ENCODE measurements around the gene MYO15A. TPM values are rescaled to one million over a fixed set of nuclear protein-coding genes. Genes with fewer than 3 reads are reported as not detected.
A peak's percentile ranks its signal among the peaks of the same experiment; 100 is the strongest.
"Not testable (repeated sequence)": the region's sequence is repeated elsewhere in the genome, so short reads cannot be mapped to it uniquely, and the experiment has no call there.

MYO15A gene
- total RNA-seq, 2 donors from 2014 or later: 1.0 to 1.2 TPM

DNA sequence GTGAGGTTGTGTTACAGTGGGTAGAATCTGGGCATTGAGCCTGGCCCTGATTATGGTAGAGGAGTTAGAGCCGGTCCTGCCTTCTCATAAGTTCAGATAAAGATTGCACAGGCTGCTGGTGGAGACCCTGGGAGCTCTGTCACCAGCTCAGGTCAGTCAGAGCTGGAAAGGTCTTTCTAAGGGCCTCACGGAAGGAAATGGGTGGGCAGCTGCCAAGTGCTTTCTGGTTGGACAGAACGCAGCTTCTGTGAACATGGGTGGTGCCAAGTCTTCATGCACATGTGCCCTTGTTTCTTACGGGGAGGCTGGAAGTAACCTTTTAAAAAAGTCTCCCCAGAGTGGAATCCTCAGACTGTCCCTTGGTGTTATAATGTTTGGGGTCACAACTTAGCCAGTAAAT, 90.0 kb downstream of the MYO15A start:
- Mint-ChIP-seq H3K9me3 (no peaks in the 10 kb centered on the region), H3K27ac (peak overlapping the region; percentile 63 to 85), H3K36me3 (peaks cover 0 to 4% of the 10 kb centered on the region in 2 donors)
- ATAC-seq: no peak
- DNase-seq (ENCODE audit: low spot score in 2 of 2): no peak

DNA sequence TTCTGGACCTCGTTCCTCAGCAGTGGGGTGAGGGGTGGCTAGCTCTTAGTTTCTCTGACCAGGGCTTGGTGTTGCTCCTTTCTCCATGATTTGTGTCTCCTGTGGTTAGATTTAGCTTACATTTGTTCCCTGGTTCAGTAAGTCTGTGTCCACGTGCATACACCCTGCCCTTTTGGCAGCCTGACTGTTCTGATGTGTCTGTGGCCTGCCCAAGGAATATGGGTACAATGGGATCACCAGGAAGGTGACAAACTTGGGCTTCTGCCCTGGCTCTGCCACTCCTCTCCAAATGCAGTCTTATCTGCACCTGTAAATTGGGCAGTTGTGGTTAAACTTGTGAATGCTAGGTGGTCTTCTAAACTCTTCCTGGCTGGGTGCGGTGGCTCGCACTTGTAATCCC, 92.6 kb downstream of the MYO15A start:
- no peak for ATAC-seq
- H3K27ac Mint-ChIP-seq: peak overlapping the region; percentile 5 to 84
- H3K36me3 Mint-ChIP-seq: no peaks in the 10 kb centered on the region
- no peaks in the 10 kb centered on the region for H3K9me3 Mint-ChIP-seq
- no peak for DNase-seq (ENCODE audit: low spot score in 2 of 2)

GRCh38 chr17:18203308-18203707, 94.8 kb downstream of the MYO15A start:
- Mint-ChIP-seq H3K27ac (peak overlapping the region; percentile 7 to 64), H3K36me3 (no peaks in the 10 kb centered on the region), H3K9me3 (no peaks in the 10 kb centered on the region)
- DNase-seq (ENCODE audit: low spot score in 2 of 2) (no peak), ATAC-seq (no peak)

- DNase-seq (ENCODE audit: low spot score in 2 of 2) (no peak), ATAC-seq (no peak)
- no peaks in the 10 kb centered on the region for H3K36me3 Mint-ChIP-seq
- H3K9me3 Mint-ChIP-seq: no peaks in the 10 kb centered on the region
- peak overlapping the region; percentile 72 to 73 for H3K27ac Mint-ChIP-seq
These were observed 97.3 kb downstream of the MYO15A start for GRCh38 chr17:18205861-18206260.

GRCh38 chr17:18206962-18207361, 98.4 kb downstream of the MYO15A start:
- DNase-seq (ENCODE audit: low spot score in 2 of 2) (no peak), ATAC-seq (no peak)
- Mint-ChIP-seq H3K27ac (peak overlapping the region; percentile 44 to 76), H3K36me3 (no peaks in the 10 kb centered on the region), H3K9me3 (no peaks in the 10 kb centered on the region)

DNA sequence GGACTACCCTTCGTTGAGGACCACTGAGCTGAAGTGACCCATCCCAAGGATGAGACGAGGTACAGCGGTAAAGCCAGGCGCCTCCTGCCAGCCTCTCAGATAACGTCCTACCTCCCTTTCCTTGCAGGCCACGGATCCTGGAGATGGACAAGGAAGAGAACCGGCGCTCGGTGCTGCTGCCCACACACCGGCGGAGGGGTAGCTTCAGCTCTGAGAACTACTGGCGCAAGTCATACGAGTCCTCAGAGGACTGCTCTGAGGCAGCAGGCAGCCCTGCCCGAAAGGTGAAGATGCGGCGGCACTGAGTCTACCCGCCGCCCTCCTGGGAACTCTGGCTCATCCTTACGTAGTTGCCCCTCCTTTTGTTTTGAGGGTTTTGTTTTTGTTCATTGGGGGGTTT, 99.5 kb downstream of the MYO15A start:
- ATAC-seq (no peak), DNase-seq (ENCODE audit: low spot score in 2 of 2) (no peak)
- Mint-ChIP-seq H3K9me3 (no peaks in the 10 kb centered on the region), H3K27ac (peak overlapping the region; percentile 9 to 81), H3K36me3 (no peaks in the 10 kb centered on the region)

DNA sequence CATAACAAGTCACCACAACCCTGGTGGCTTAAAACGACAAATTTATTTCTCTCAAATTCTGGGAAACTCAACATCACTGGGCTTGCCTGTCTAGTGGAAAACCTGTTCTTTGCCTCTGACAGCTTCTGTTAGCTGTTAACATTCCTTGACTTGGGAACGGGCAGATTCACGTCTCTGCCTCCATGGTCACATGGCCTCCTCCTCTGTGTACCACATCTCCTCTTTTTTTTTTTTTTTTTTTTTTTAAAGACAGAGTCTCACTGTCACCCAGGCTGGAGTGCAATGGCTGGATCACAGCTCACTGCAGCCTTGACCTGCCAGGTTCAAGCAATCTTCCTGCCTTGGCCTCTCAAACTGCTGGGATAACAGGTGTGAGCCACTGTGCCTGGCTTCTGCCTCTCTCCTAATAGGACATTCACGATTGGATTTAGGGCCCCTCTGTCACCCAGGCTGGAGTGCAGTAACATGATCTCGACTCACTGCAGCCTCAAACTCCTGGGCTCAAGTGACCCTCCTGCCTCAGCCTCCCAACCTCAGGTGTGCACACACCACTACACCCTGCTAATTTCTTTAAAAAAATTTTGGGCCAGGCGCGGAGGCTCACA, 105.2 kb downstream of the MYO15A start:
- no peak for DNase-seq (ENCODE audit: low spot score in 2 of 2)
- ATAC-seq: no peak
- H3K36me3 Mint-ChIP-seq: no peaks in the 10 kb centered on the region
- no peaks in the 10 kb centered on the region for H3K9me3 Mint-ChIP-seq
- peak overlapping the region in 1 of 2 donors; percentile 14 for H3K27ac Mint-ChIP-seq

DNA sequence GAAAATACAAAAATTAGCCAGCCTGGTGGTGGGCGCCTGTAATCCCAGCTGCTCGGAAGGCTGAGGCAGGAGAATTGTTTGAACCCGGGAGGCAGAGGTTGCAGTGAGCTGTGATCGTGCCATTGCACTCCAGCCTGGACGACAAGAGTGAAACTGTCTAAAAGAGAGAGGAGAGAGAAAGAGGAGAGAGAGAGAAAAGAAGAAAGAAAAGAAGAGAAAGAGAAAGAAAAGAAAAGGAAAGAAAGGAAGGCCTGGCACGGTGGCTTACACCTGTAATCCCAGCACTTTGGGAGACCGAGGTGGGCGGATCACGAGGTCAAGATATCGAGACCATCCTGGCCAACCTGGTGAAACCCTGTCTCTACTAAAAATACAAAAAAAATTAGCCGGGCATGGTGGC, 108.3 kb downstream of the MYO15A start:
- ATAC-seq; DNase-seq (ENCODE audit: low spot score in 2 of 2); H3K9me3 Mint-ChIP-seq; H3K27ac Mint-ChIP-seq; H3K36me3 Mint-ChIP-seq: not testable (repeated sequence)

DNA sequence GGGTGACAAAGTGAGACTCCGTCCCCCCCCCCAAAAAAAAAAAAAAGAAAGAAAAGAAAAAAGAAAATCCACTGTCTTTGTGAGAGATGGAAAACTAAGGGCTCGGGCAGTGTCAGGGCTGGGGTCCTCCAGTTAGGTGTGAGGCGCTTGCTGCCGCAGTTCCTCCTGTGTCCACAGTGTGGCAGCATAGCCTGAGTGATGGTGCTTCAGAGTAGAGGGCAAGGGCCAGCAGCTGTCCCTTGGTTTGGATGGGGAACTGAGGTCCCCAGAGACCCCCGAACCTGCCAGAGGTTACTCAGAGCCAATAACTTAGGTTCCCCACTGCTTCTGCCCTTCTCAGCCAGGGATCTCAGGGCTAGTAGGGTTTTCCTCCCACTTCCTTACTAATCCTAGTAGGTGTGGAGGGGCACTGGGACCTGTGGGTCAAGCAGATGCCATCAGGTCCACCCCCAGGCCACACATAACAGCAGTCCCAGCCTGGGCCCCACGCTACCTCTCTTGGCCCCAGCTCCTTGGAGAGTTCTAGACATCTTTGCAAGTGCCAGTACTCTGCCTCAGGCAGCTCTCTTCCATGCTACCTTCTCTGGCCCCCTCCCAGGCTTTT, 109.0 kb downstream of the MYO15A start:
- Mint-ChIP-seq H3K36me3 (no peaks in the 10 kb centered on the region), H3K9me3 (no peaks in the 10 kb centered on the region), H3K27ac (peak overlapping the region; percentile 20 to 73)
- peak; percentile 86 to 90 for ATAC-seq
- DNase-seq (ENCODE audit: low spot score in 2 of 2): peak; percentile 77 to 85

DNA sequence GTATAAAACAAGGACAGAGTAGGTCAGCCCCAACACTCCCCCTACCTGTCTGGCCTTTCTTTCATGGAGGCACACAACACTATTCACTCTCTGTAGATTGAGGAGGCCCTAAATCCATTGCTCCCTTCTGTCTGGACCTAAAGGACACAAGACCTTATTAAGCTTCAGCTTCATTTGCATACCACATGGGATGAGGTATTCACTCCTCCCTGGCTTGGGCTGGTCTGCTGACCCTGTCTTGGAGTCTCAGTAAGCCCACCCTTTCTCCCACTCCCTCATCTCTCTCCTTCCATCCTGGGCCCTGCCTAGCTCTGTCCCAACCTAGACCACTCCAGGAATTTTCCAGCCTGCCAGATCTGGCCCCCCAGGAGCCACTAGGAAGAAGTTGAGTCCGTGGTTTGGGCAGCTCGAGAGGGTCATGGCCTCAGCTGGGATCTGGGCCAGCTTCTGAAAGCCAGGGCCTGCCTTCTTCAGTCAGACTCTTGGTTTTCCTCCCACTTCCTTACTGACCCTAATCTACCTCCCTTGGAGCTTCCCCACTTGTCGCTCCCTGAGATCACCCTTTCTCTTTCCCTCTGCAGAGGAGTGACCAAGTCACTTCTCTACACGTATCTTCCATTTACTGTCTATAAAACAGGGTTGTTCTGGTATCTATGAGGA, 110.3 kb downstream of the MYO15A start:
- no peak for ATAC-seq
- Mint-ChIP-seq H3K36me3 (no peaks in the 10 kb centered on the region), H3K9me3 (no peaks in the 10 kb centered on the region), H3K27ac (peak overlapping the region in 1 of 2 donors; percentile 6)
- no peak for DNase-seq (ENCODE audit: low spot score in 2 of 2)

- H3K27ac Mint-ChIP-seq: no peak overlapping the region
- no peaks in the 10 kb centered on the region for H3K9me3 Mint-ChIP-seq
- DNase-seq (ENCODE audit: low spot score in 2 of 2) (no peak), ATAC-seq (no peak)
- peaks cover 0 to 7% of the 10 kb centered on the region in 2 donors for H3K36me3 Mint-ChIP-seq
These were observed 115.5 kb downstream of the MYO15A start for GRCh38 chr17:18224053-18224386.

GRCh38 chr17:18224387-18225120, 116.0 kb downstream of the MYO15A start:
- peaks cover 0 to 7% of the 10 kb centered on the region in 2 donors for H3K36me3 Mint-ChIP-seq
- H3K9me3 Mint-ChIP-seq: no peaks in the 10 kb centered on the region
- ATAC-seq (no peak), DNase-seq (ENCODE audit: low spot score in 2 of 2) (no peak)
- H3K27ac Mint-ChIP-seq: peak overlapping the region in 1 of 2 donors; percentile 55

DNA sequence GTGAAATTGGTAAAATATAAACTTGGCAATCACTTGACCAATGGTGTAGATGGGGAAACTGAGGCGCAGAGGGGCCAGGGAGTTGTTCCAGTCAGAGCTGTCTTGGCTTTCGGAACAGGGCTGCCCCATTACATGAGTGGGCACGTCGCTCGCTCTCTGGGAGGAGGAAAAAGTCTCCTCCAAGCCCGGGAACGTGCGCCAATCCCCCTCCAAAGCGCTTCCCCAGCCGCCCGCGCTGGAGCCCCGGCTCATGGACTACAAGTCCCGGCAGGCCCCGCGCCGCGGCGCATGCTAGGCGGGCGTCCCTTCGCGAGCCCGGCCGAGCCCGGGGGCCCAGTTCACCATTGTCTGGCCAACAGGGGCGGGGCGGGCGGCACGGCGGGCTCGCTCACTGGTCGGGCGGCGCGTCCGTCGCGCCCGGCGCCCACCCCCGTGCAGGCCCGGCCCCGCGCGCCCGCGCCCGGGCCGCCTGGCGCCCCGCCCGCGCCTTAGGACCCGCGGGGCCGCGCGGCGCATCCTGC, 116.6 kb downstream of the MYO15A start, which contains the start of gene LLGL1:
LLGL1 (plus strand) TSS at position 515 of the 521 bp plus-strand sequence. CDS start 48 bp downstream, outside the sequence.
- peak; percentile 95 to 96 for ATAC-seq

DNA sequence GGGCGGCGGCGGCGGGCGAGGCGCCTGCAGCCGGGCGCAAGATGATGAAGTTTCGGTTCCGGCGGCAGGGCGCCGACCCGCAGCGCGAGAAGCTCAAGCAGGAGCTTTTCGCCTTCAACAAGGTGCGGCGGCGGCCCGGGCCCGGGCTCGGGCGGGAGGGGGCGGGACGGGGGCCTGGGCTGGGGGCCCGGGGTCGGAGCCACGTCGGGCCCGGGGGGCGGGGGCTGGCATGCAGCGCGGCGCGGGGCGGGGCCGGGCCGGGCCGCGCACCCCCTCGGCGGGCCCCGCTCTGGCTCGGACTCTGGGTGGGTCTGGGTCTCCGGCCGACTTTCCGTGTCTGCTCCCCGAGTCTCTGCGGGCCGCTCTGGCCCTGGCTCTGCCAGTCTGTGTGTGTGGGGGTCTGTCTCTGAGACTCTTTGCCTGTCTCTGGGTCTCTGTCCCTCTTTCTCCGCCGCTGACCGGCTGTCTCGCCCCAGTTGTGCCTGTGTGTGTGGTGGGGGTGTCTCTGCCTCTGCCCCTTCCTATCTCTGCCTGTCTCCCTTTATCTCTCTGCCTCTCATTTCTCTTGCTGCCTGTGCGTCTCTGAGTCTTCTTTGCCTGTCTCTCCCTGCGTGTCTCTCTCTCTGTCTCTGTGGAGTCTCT, 117.2 kb downstream of the MYO15A start:
- Mint-ChIP-seq H3K36me3 (peaks cover 0 to 7% of the 10 kb centered on the region in 2 donors), H3K27ac (peak overlapping the region; percentile 79 to 84), H3K9me3 (no peaks in the 10 kb centered on the region)
- ATAC-seq (peak in 1 of 2 donors; percentile 56), DNase-seq (ENCODE audit: low spot score in 2 of 2) (no peak)

More for the DNA sequence above, 116.6 kb downstream of the MYO15A start, which contains the start of gene LLGL1:
- Mint-ChIP-seq H3K9me3 (no peaks in the 10 kb centered on the region), H3K36me3 (peaks cover 0 to 7% of the 10 kb centered on the region in 2 donors), H3K27ac (peak within 1 kb of the TSS; percentile 79 to 84)
- DNase-seq (ENCODE audit: low spot score in 2 of 2): peak; percentile 94 to 98

DNA sequence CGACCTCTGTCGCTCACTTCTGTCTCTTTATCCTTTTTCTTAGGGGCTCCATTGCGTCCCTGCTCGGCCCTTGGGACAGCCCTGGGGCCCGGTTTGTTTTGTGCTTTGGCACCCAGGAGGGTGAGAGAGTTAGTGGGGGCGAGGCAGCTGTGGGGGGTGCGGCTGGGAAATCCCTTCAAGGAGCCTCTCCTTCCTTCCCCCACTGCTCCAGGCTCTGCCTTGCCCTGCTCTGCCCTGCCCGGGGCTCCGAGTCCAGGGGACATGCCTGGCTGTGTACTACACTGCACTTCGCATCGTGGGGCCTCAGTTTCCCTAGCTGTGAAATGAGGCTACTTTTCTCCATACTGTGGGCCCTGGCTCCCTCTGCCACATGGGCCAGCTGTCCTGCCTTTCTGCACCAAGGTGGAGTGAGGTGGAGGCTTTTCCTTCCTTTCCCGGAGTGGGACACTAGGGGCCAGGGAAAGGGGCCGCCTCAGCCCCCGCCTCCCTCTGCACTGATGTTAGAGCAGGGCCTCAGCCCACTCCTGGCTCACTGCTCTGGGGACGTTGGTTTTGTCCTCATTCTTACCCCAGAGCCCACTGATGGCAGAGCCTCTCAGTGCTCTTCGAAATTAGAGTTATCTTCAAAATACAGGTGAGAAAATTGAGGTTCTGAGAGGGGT, 117.9 kb downstream of the MYO15A start:
- H3K27ac Mint-ChIP-seq: peak overlapping the region; percentile 79 to 84
- H3K36me3 Mint-ChIP-seq: peaks cover 0 to 7% of the 10 kb centered on the region in 2 donors
- ATAC-seq (no peak), DNase-seq (ENCODE audit: low spot score in 2 of 2) (no peak)
- H3K9me3 Mint-ChIP-seq: no peaks in the 10 kb centered on the region

GRCh38 chr17:18227635-18228034, 119.1 kb downstream of the MYO15A start:
- Mint-ChIP-seq H3K36me3 (peaks cover 0 to 7% of the 10 kb centered on the region in 2 donors), H3K27ac (no peak overlapping the region), H3K9me3 (no peaks in the 10 kb centered on the region)
- ATAC-seq (no peak), DNase-seq (ENCODE audit: low spot score in 2 of 2) (no peak)

Measured in activated naive CD4-positive, alpha-beta T cell treated with anti-CD3 and anti-CD28 coated beads, Interleukin-2, amount 50 U/mL, for 72 hours (primary cell).